ENCODE data around the gene OR51V1.

DNA sequence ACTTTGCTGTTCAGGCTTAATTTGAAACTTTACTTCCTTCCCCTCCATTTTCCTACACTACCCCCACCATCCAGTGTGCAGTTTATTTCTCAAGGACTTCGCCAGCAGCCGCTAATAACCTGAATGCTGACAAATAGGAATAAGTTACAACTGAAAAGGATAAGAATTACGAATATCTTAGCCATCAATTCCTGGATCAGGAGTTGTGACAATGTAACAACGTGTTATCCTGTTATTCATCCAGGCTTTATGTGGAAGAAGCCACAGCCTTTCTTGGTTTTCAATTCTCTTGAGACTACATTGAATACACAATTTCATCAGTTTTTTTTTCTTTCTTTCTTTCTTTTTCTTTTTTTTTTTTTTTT, 43.3 kb upstream of the OR51V1 start:
- TF ChIP-seq TAF1 (IDR thresholded peaks at IDR 0.05; ENCODE audit: borderline replicate concordance, low read depth, low read length) (no peak), SUZ12 (IDR thresholded peaks at IDR 0.05; ENCODE audit: unreplicated experiment) (no peak)
